ENCODE results near the gene EME2.
"Not testable (repeated sequence)": the region's sequence is repeated elsewhere in the genome, so short reads cannot be mapped to it uniquely, and the experiment has no call there.

Gene EME2

GRCh38 chr16:1729445-1729844 lies 43.2 kb upstream of the EME2 start:
- no peak for TF ChIP-seq CTCF (conservative IDR thresholded peaks at IDR 0.05; ENCODE audit: low read length)
- no peak overlapping the region for H3K4me3 ChIP-seq (ENCODE audit: low read length)
- DNase-seq (ENCODE audit: low read depth) = no peak

DNA sequence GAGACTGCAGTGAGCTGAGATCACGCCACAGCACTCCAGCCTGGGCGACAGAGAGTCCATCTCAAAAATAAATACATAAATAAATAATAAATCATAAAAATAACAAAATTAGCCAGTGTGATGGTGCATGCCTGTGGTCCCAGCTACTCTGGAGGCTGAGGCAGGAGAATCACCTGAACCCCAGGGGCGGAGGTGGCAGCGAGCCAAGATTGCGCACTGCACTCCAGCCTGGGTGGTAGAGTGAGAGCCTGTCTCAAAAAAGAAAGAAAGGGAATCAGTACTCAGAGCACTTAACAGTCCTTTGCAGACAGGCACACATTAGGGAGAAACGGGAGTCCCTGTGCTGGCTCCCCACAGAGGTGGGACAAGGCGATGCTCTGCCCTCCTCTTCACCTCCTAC lies 41.5 kb upstream of the EME2 start:
- TF ChIP-seq CTCF (conservative IDR thresholded peaks at IDR 0.05; ENCODE audit: low read length) = no peak
- H3K4me3 ChIP-seq (ENCODE audit: low read length) = no peak overlapping the region

DNA sequence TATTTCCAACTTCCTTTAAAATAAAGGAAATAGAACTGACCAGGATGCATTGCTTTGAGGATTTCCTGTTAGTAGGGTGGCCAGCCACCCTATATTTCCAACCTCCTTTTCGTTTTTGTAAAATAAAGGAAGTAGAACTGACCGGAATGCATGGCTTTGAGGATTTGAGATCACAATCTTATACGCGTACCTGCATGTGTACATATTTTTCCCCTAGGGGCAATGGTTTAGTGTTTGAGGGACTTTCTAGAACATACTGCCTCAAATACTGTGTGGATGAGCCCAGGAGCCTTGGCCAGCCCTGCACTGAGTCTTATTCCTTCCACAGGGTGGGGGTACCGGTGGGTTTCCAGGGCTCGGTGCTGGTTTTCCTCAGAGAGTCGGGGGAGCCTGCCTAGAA lies 41.0 kb upstream of the EME2 start:
- no peak for TF ChIP-seq CTCF (conservative IDR thresholded peaks at IDR 0.05; ENCODE audit: low read length)
- DNase-seq (ENCODE audit: low read depth) = no peak

More for the DNA sequence above, 41.5 kb upstream of the EME2 start:
- DNase-seq (ENCODE audit: low read depth) = no peak

GRCh38 chr16:1732071-1732470 lies 40.5 kb upstream of the EME2 start:
- no peak overlapping the region for H3K4me3 ChIP-seq (ENCODE audit: low read length)
- DNase-seq (ENCODE audit: low read depth) = no peak
- no peak for TF ChIP-seq CTCF (conservative IDR thresholded peaks at IDR 0.05; ENCODE audit: low read length)

More for the DNA sequence above, 41.0 kb upstream of the EME2 start:
- H3K4me3 ChIP-seq (ENCODE audit: low read length) = no peak overlapping the region

GRCh38 chr16:1732551-1732987 lies 40.0 kb upstream of the EME2 start:
- H3K4me3 ChIP-seq (ENCODE audit: low read length); DNase-seq (ENCODE audit: low read depth): not testable (repeated sequence)

DNA sequence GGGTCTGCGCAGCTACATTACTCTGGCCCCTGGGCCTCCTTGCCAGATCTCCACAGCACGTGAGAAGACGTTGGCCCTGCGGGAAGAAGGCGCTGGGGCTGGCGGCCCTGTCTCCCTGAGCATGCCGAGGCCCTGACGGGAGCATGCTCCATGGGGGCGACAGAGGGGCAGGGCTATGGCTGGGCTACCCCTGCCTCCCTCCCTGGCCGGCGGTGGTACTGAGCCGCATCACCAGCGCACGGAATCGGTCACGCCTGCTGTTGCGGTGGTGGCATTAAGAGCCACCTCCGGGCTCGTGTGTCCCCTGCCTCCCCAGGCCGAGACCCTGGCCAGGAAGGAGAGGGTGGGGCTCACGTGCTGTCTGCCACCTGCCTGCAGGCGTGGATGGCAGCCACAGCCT lies 38.5 kb upstream of the EME2 start:
- no peak for DNase-seq (ENCODE audit: low read depth)
- no peak for TF ChIP-seq CTCF (conservative IDR thresholded peaks at IDR 0.05; ENCODE audit: low read length)
- no peak overlapping the region for H3K4me3 ChIP-seq (ENCODE audit: low read length)

DNA sequence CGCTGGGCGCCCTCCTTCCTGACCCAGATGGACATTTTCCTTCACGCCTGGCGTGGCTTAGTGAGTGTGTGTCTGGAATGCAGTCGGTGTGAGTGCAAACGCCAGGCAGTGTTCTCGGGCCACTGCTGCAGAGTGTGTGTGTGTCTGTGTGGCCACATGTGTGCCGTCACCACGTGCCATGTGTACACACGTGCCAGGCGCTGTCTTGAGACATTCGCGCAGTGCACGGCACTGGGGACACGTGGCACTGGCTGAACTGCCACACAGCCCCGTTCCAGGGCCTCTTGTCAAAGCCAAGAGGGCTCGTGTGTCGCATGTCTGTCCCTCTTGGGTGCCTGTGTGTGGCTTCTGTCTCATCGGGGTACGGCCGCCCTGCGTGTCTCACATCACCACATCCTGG lies 37.8 kb upstream of the EME2 start:
- TF ChIP-seq CTCF (conservative IDR thresholded peaks at IDR 0.05; ENCODE audit: low read length) = no peak
- no peak overlapping the region for H3K4me3 ChIP-seq (ENCODE audit: low read length)
- DNase-seq (ENCODE audit: low read depth) = no peak

GRCh38 chr16:1740234-1740633 lies 32.4 kb upstream of the EME2 start:
- no peak overlapping the region for H3K4me3 ChIP-seq (ENCODE audit: low read length)
- no peak for TF ChIP-seq CTCF (conservative IDR thresholded peaks at IDR 0.05; ENCODE audit: low read length)

More at GRCh38 chr16:1740234-1740633, 32.4 kb upstream of the EME2 start:
- no peak for DNase-seq (ENCODE audit: low read depth)
